Uterus (tissue), 4 donors: ENCODE results near the gene FAM53B. TPM values are rescaled to one million over a fixed set of nuclear protein-coding genes. Genes with fewer than 3 reads are reported as not detected.

ENCODE experiments used
- DNase-seq, 2 donors: peaks; one replicate each; pipeline ENCODE4 v3.0.0-alpha.2; 2019 to 2020
- H3K27ac ChIP-seq, 2 donors: fragments of 200-600 bp; sonication (generic); 1 replicate in 1 of 2; 2 replicates in 1 of 2; pipeline ENCODE4 v1.5.1; 2016 to 2018
- H3K27me3 ChIP-seq, 2 donors: fragments of 200-600 bp; sonication (generic); one replicate each; pipeline ENCODE4 v1.5.1; 2018 to 2019; ENCODE audit warnings: control low read depth in 1 of 2
- H3K36me3 ChIP-seq, 2 donors: fragments of 200-600 bp; sonication (generic); one replicate each; pipeline ENCODE4 v1.5.1; 2019; ENCODE audit warnings: control low read depth in 1 of 2
- H3K4me1 ChIP-seq, 2 donors: fragments of 200-600 bp; sonication (generic); one replicate each; pipeline ENCODE4 v1.5.1; 2018 to 2019; ENCODE audit warnings: control low read depth in 1 of 2
- H3K4me3 ChIP-seq, 2 donors: fragments of 200-600 bp; sonication (generic); 1 replicate in 1 of 2; 2 replicates in 1 of 2; pipeline ENCODE4 v1.5.1; 2018 to 2019; ENCODE audit warnings: mild to moderate bottlenecking in 1 of 2
- H3K9me3 ChIP-seq, 2 donors: fragments of 200-600 bp; sonication (generic); one replicate each; pipeline ENCODE4 v1.5.1; 2019; ENCODE audit warnings: control low read depth in 1 of 2
- CTCF ChIP-seq, 4 experiments: fragments of 200-600 bp in 2 of 4; fragments of 450-650 bp in 2 of 4; sonication (generic) in 2 of 4; IDR thresholded peaks; one replicate each; pipeline ENCODE4 v1.5.1; 2016 to 2019; ENCODE audit warnings: antibody characterized with exemption in 4 of 4, mild to moderate bottlenecking in 2 of 4, moderate library complexity in 1 of 4
- POLR2A ChIP-seq, 2 donors: fragments of 450-650 bp; IDR thresholded peaks; one replicate each; pipeline ENCODE4 v1.6.1; 2016; ENCODE audit warnings: antibody characterized with exemption in 2 of 2, mild to moderate bottlenecking in 1 of 2, moderate library complexity in 1 of 2
- intact Hi-C: fragments of 100-400 bp; cut with DNase I; formaldehyde crosslinking; loops from one replicate; pipeline ENCODE4 v1.15.1; 2023; ENCODE audit warnings: low total_unique reads
- total RNA-seq, 4 donors: library from RNA; depleted of rRNA in 3 of 4; stranded (reverse); fragments of >200 nt in 3 of 4; gene quantifications; one replicate each; pipeline versions ENCODE4 v1.1.0 to v1.2.4, GENCODE V29; 2014 to 2023
- donor health status: DM: yes; HTN: yes; CAD: no.

The FAM53B gene
- total RNA-seq, 4 donors from 2014 or later: 10.9 to 94.3 (median 67.8) TPM

GRCh38 chr10:124598773-124599587 is 145.2 kb downstream of the FAM53B start:
- Histone ChIP-seq H3K36me3 (no peaks in the 10 kb centered on the region), H3K4me3 (no peak overlapping the region), H3K27me3 (no peaks in the 10 kb centered on the region), H3K4me1 (no peaks in the 10 kb centered on the region), H3K9me3 (no peaks in the 10 kb centered on the region), H3K27ac (no peak overlapping the region)
- TF ChIP-seq CTCF (IDR thresholded peaks at IDR 0.05): no peak
- no peak for DNase-seq
- intact Hi-C loops: no loop called here

GRCh38 chr10:124598196-124598595 is 146.0 kb downstream of the FAM53B start:
- H3K4me1 ChIP-seq: no peaks in the 10 kb centered on the region
- no peaks in the 10 kb centered on the region for H3K36me3 ChIP-seq
- H3K27ac ChIP-seq: no peak overlapping the region
- no peak for DNase-seq
- no peak for TF ChIP-seq POLR2A (IDR thresholded peaks at IDR 0.05)
- TF ChIP-seq CTCF (IDR thresholded peaks at IDR 0.05): no peak
- no peaks in the 10 kb centered on the region for H3K27me3 ChIP-seq
- intact Hi-C loops: no loop called here
- H3K9me3 ChIP-seq: no peaks in the 10 kb centered on the region
- H3K4me3 ChIP-seq: no peak overlapping the region

GRCh38 chr10:124597846-124598165 is 146.4 kb downstream of the FAM53B start:
- intact Hi-C loops: no loop called here
- Histone ChIP-seq H3K27me3 (no peaks in the 10 kb centered on the region), H3K4me3 (no peak overlapping the region), H3K9me3 (no peaks in the 10 kb centered on the region), H3K36me3 (no peaks in the 10 kb centered on the region), H3K27ac (no peak overlapping the region), H3K4me1 (no peaks in the 10 kb centered on the region)
- no peak for DNase-seq
- TF ChIP-seq POLR2A (IDR thresholded peaks at IDR 0.05) (no peak), CTCF (IDR thresholded peaks at IDR 0.05) (no peak)

GRCh38 chr10:124596962-124597845 is 147.0 kb downstream of the FAM53B start:
- no peak for DNase-seq
- intact Hi-C loops: no loop called here
- H3K36me3 ChIP-seq: no peaks in the 10 kb centered on the region
- no peak overlapping the region for H3K27ac ChIP-seq
- H3K9me3 ChIP-seq: no peaks in the 10 kb centered on the region
- TF ChIP-seq CTCF (IDR thresholded peaks at IDR 0.05): no peak
- TF ChIP-seq POLR2A (IDR thresholded peaks at IDR 0.05): no peak
- no peaks in the 10 kb centered on the region for H3K4me1 ChIP-seq
- no peaks in the 10 kb centered on the region for H3K27me3 ChIP-seq
- no peak overlapping the region for H3K4me3 ChIP-seq
